Measurements from ENCODE around the gene GLB1L2.

Gene GLB1L2

GRCh38 chr11:134413826-134414731, 82.3 kb downstream of the GLB1L2 start:
- TF ChIP-seq, protein P1, sequence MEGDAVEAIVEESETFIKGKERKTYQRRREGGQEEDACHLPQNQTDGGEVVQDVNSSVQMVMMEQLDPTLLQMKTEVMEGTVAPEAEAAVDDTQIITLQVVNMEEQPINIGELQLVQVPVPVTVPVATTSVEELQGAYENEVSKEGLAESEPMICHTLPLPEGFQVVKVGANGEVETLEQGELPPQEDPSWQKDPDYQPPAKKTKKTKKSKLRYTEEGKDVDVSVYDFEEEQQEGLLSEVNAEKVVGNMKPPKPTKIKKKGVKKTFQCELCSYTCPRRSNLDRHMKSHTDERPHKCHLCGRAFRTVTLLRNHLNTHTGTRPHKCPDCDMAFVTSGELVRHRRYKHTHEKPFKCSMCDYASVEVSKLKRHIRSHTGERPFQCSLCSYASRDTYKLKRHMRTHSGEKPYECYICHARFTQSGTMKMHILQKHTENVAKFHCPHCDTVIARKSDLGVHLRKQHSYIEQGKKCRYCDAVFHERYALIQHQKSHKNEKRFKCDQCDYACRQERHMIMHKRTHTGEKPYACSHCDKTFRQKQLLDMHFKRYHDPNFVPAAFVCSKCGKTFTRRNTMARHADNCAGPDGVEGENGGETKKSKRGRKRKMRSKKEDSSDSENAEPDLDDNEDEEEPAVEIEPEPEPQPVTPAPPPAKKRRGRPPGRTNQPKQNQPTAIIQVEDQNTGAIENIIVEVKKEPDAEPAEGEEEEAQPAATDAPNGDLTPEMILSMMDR (IDR thresholded peaks at IDR 0.05; ENCODE audit: insufficient read depth, low read length, poor library complexity, severe bottlenecking), result no peak
- no peak overlapping the region for H3K4me3 ChIP-seq (replicated peaks; ENCODE audit: low read depth, low read length)
- H3K36me3 ChIP-seq (ENCODE audit: control insufficient read depth, insufficient read depth, low read length), result no peaks in the 10 kb centered on the region
- peaks cover 1% of the 10 kb centered on the region for H3K27me3 ChIP-seq (replicated peaks; ENCODE audit: control insufficient read depth, insufficient read depth, low read length)
- no peak for DNase-seq (ENCODE audit: extremely low read depth, insufficient read length)

DNA sequence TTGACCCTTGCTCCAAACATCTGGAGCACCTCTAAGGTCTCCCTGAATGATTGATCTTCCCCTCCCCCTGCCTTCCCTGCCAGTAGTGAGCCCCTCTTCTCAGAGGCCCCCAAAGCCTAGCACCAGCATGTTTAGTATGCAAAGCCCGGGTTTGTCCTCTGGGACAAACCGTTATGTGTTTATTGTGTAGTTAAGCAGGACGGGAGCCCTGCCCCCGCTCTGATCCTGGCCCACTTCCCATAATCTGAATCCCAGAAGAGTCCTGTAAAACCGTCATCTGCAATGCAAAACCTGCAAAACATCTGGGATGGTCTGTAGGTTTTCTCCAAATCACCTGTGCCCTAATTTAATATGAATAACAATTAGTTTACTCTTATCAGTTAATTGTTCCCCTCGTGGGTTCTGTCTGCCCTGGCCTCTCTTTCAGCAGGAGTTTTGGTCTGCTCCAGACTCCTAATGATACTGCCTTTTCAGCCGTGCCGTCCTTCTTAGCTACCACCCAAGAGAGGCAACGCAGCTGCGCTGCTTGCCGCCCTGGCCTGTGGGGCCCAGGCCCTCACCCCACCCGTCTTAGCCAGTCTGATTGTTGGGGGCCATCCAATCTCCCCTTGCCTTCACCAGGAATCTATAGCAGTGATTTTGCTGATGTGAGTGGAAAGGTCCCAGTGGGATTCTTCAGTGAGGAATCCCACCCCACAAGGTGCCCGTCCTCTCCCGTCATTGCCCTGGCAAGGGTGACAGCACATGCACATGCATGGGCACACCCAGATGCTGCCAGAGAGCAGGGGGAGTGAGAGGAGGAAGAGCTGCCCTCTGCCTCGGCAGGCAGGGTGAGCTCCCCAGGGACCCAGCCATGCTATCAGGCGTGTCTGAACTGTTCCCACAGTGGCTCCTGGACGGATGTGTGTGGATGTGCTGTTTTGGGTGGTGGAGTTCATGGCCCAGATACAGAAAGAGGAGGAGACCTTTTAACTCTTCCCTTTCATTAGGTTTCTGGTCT, 83.3 kb downstream of the GLB1L2 start:
- TF ChIP-seq, protein P1 (IDR thresholded peaks at IDR 0.05; ENCODE audit: insufficient read depth, low read length, poor library complexity, severe bottlenecking), result no peak
- no peak for DNase-seq (ENCODE audit: extremely low read depth, insufficient read length)
- H3K36me3 ChIP-seq (ENCODE audit: control insufficient read depth, insufficient read depth, low read length), result no peaks in the 10 kb centered on the region
- peaks cover 1% of the 10 kb centered on the region for H3K27me3 ChIP-seq (replicated peaks; ENCODE audit: control insufficient read depth, insufficient read depth, low read length)
- no peak overlapping the region for H3K4me3 ChIP-seq (replicated peaks; ENCODE audit: low read depth, low read length)

DNA sequence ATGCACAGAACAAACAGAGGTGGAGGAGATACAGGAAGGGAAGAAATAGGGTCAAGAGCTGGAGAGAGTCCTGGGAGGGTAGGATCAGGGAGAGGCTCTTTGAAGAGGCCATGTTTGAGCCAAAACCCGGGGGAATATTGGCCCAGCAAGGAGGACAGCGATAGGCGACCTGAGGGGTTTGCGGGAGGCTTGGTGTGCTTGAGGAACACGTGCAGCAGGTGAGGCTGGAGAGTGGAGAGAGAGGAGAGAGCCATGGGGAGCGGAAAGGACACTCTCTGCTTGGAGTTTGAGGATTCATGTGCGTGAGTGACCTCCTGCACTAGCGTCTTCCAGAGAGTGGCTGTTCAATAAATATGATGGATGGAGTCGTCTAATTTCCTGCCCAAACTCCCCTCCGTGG, 84.9 kb downstream of the GLB1L2 start:
- no peak for DNase-seq (ENCODE audit: extremely low read depth, insufficient read length)
- Histone ChIP-seq H3K27me3 (replicated peaks; ENCODE audit: control insufficient read depth, insufficient read depth, low read length) (no peaks in the 10 kb centered on the region; the same call in none of the 2 replicates), H3K36me3 (ENCODE audit: control insufficient read depth, insufficient read depth, low read length) (no peaks in the 10 kb centered on the region), H3K4me3 (replicated peaks; ENCODE audit: low read depth, low read length) (no peak overlapping the region)
- TF ChIP-seq, protein P1 (IDR thresholded peaks at IDR 0.05; ENCODE audit: insufficient read depth, low read length, poor library complexity, severe bottlenecking), result no peak

DNA sequence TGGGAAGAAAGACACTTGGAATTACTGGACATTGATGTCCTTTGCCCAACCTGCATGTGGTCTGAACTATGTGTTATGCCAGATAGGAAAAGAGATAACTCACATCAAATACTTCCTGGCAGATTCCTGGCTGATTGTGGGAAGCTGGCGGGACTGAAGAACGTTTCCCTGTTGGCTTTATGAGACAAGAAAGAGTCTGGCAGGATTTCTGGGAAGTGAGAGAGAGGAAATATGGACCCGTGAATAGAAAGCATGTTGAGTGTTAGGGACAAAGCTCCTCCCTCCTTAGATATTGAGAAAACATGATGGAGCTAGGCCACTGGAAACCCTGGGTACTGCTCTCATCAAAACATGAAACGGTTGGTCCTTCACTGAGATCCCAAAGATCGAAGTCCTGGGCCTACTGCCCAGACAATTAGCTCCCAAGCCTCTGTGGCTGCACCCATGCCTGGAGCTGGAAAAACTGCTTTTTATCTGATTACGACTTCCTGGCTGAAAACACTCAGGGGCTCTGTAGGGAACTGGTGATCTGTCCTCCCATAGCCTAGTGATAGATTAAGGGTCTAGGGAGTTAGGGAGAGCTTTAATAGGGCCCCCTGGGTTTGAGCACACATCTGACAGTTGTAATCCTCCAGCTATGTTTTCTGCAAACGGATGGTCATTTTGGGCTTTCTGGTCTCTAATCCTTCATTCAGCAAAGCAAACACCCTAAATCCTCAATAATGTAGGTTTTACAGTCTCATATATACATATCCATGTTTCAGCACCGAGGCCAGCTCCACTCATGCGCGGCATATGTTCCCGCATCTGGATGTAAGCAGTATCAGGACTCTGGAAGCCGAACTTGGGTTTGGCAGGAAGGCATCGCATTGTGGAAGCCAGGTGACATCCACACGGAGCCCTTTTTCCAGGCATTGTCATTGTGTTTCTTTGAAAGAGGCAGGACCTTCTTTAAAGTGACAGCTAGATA, 86.4 kb downstream of the GLB1L2 start:
- H3K36me3 ChIP-seq (ENCODE audit: control insufficient read depth, insufficient read depth, low read length), result no peaks in the 10 kb centered on the region
- H3K27me3 ChIP-seq (replicated peaks; ENCODE audit: control insufficient read depth, insufficient read depth, low read length), result no peaks in the 10 kb centered on the region; the same call in none of the 2 replicates
- no peak for DNase-seq (ENCODE audit: extremely low read depth, insufficient read length)
- no peak overlapping the region for H3K4me3 ChIP-seq (replicated peaks; ENCODE audit: low read depth, low read length)
- TF ChIP-seq, protein P1 (IDR thresholded peaks at IDR 0.05; ENCODE audit: insufficient read depth, low read length, poor library complexity, severe bottlenecking), result no peak

DNA sequence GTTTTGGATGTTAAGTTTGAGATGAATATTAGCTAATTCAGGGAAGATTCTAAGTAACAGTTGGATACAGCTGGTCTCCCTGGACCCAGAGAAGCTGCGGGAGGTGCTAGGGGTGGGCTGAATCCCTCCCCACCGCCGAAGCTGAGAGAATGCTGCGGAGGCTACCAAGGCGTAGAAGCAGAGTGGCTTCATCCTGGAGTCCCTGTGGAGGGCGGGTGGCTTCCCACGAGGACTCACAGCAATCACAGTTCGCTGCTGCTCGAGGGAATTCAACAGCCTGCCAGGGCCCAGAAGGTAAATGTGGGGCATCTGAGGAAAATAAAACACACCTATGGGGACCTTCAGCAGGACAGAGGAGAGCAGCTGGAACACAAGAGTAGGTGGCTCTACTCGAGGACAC, 91.3 kb downstream of the GLB1L2 start:
- DNase-seq (ENCODE audit: extremely low read depth, insufficient read length), result no peak
- Histone ChIP-seq H3K27me3 (replicated peaks; ENCODE audit: control insufficient read depth, insufficient read depth, low read length) (peaks cover 3% of the 10 kb centered on the region), H3K4me3 (replicated peaks; ENCODE audit: low read depth, low read length) (no peak overlapping the region), H3K36me3 (ENCODE audit: control insufficient read depth, insufficient read depth, low read length) (no peaks in the 10 kb centered on the region)
- TF ChIP-seq, protein P1 (IDR thresholded peaks at IDR 0.05; ENCODE audit: insufficient read depth, low read length, poor library complexity, severe bottlenecking), result no peak

Measured in GM06990 (cell line).